GM18858 (cell line): ENCODE results near the gene ACSBG1.

Experiments used
- ATAC-seq: cut with Tn5 transposase; IDR thresholded peaks from one replicate; pipeline ENCODE4 v1.9.1; 2021; ENCODE audit not compliant: unreplicated experiment

Gene ACSBG1

GRCh38 chr15:78133801-78134200 lies 100.6 kb downstream of the ACSBG1 start:
- ATAC-seq, result no peak

- ATAC-seq, result peak; percentile 51
These were observed 102.9 kb downstream of the ACSBG1 start, which contains the start of gene CIB2 for GRCh38 chr15:78131295-78132061. Gene CIB2 (minus strand): TSS chr15:78131445. CDS start chr15:78131215, 230 bp downstream.

- ATAC-seq, result peak; percentile 36
These were observed 103.7 kb downstream of the ACSBG1 start for GRCh38 chr15:78130466-78131294.

DNA sequence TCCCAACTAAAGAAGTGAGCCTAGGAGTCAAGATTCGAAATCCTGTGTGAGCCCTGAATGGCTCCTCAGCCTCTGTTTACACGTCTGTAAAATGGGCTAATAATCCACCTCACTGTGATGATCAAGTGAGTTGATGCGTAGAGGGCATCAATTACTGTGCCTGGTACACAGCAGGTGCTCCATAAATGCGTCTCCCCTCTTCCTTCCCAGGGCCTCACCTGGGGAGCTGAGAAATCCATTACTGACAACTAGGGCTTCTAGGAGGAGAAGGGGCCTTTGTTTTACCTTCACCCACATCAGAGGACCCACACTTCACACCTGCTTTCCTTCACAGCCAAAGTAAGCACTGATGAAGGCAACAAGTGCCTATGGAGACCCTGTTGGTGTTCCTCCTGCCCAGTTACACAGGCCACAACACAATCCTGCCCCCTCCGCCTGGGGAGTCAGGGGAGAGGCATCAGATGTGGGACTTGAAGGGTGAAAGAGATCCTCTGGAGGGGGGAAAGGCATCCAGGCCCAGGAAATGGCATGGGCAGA lies 104.5 kb downstream of the ACSBG1 start:
- no peak for ATAC-seq

- no peak for ATAC-seq
These were observed 105.2 kb downstream of the ACSBG1 start for GRCh38 chr15:78129077-78129750.

DNA sequence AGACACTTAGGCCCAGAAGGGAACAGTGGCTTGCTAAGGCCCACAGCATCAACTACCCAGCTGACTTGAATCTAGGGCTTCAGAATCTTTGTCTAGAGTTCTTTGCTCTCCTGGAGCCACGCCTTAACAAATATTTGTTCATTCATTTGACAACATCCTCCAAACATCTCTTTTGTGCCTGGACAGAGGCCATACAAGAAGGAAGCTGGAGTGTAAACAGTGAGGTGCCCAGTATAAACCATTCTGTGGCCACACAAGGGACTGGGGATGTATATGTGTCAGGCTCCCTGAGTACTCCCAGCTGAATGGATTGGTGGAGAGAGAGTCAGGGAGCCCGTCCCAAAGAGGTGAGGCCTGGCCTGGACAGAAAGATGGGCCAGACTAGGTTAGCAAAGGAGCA lies 106.5 kb downstream of the ACSBG1 start:
- no peak for ATAC-seq

GRCh38 chr15:78125267-78125666 lies 109.1 kb downstream of the ACSBG1 start:
- no peak for ATAC-seq

DNA sequence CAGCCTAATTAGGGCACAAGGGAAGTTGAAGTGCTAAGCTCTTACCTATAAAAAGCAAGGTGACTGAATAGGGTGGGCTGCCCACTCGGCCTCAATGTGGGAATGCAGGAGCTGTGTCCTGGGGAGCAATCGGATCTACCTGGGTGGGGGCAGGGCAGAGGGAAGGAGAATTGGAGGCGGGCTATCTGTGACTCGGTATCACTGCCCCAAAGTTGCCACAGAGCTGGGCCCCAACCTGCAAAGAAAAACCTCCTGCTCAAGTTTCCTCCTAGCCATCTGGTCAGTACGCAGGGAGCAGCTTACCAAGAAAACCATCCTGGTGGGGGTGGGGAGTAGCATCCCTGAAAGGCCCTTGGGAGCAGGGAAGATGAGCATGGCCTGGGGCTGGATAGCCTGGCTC lies 113.8 kb downstream of the ACSBG1 start:
- no peak for ATAC-seq
